ENCODE measurements around the gene TFIP11. TPM values are rescaled to one million over a fixed set of nuclear protein-coding genes. Genes with fewer than 3 reads are reported as not detected.

TFIP11 gene
- total and polyA plus RNA-seq, 7 experiments from 2014 or later, result 25.8 to 107 (median 67.9) TPM

Small RNA genes lying within 50 kb of the gene (microRNA-seq; reads per million reads assigned to microRNA genes)
- 2.1 reads per million for gene MIR548J (ENCODE audit: borderline microRNAs expressed)

Other genes starting within 250 kb of the TFIP11 start
- gene ASPHD2, start 83.2 kb downstream of the TFIP11 start, total RNA-seq, result 10 to 100 TPM in 1 of 5 experiments, 1 to 10 TPM in 4; 1.8 to 18.1 (median 2.7) TPM
- gene ASPHD2, start 83.2 kb downstream of the TFIP11 start, polyA plus RNA-seq, result 1 to 10 TPM; 1.5 to 3.2 TPM
- 10 to 100 TPM; 45.5 to 64.3 (median 59.1) TPM for gene HPS4, start 28.7 kb downstream of the TFIP11 start, total RNA-seq
- 10 to 100 TPM; 21.5 to 23.9 TPM for gene HPS4, start 28.7 kb downstream of the TFIP11 start, polyA plus RNA-seq
- gene SRRD, start 28.6 kb downstream of the TFIP11 start, total RNA-seq, result 10 to 100 TPM; 18.9 to 22.8 (median 20.1) TPM
- 10 to 100 TPM; 23.4 to 29.0 TPM for gene SRRD, start 28.6 kb downstream of the TFIP11 start, polyA plus RNA-seq
- 10 to 100 TPM; 16.7 to 44.8 (median 20.6) TPM for gene TPST2, start 77.7 kb upstream of the TFIP11 start, total RNA-seq
- 10 to 100 TPM; 14.4 to 30.5 TPM for gene TPST2, start 77.7 kb upstream of the TFIP11 start, polyA plus RNA-seq
- not detected for gene CRYBB1, start 105.6 kb upstream of the TFIP11 start, total RNA-seq
- not detected for gene CRYBB1, start 105.6 kb upstream of the TFIP11 start, polyA plus RNA-seq
- not detected for gene CRYBA4, start 109.5 kb upstream of the TFIP11 start, total RNA-seq
- not detected for gene CRYBA4, start 109.5 kb upstream of the TFIP11 start, polyA plus RNA-seq
- gene MIAT, start 145.1 kb upstream of the TFIP11 start, total RNA-seq, result 100 to 1,000 TPM in 1 of 5 experiments, 10 to 100 TPM in 4; 10.5 to 156 (median 48.7) TPM
- gene MIAT, start 145.1 kb upstream of the TFIP11 start, polyA plus RNA-seq, result under 1 TPM; 0.05 to 0.13 TPM

Data from naive thymus-derived CD4-positive, alpha-beta T cell (primary cell).